Panc1 (cell line): ENCODE measurements around the gene TGM5. TPM values are rescaled to one million over a fixed set of nuclear protein-coding genes. Genes with fewer than 3 reads are reported as not detected.

ENCODE experiments used
- ATAC-seq: fragments of 200-7000 bp; cut with Tn5 transposase; 2 replicates; pipeline ENCODE4 v1.9.1; 2020; ENCODE audit warnings: mild to moderate bottlenecking, moderate library complexity
- BruUV-seq: library from RNA; stranded (reverse); fragments of 400-500 nt; replicated peaks from 2 replicates; lab custom pipeline; 2021; lab: Mats Ljungman, UMichigan
- CTCF ChIA-PET: fragments of 300-600 bp; sonication (Branson Sonifier 250); formaldehyde crosslinking; loops from one replicate; lab custom pipeline; 2022; ENCODE audit warnings: antibody characterized with exemption; lab: Charles Lee
- POLR2A ChIA-PET: fragments of 300-600 bp; sonication (Branson Sonifier 250); formaldehyde crosslinking; loops from one replicate; lab custom pipeline; 2022; ENCODE audit warnings: antibody characterized with exemption; lab: Charles Lee
- DNase-seq: peaks from one replicate; pipeline ENCODE4 v3.0.0-alpha.2; 2010; ENCODE audit warnings: low read depth, low spot score
- H3K27ac ChIP-seq: 2 replicates; pipeline ENCODE4 v1.5.1; 2011; ENCODE audit warnings: mild to moderate bottlenecking, low read length, inconsistent platforms
- H3K27me3 ChIP-seq: fragments of 200-500 bp; sonication (Bioruptor generic); 2 replicates; pipeline ENCODE4 v1.6.0; 2014; ENCODE audit warnings: low read length, inconsistent platforms; ENCODE audit not compliant: control insufficient read depth, insufficient read depth
- H3K36me3 ChIP-seq: fragments of 200-500 bp; sonication (Bioruptor generic); 2 replicates; pipeline ENCODE4 v1.5.1; 2014; ENCODE audit warnings: inconsistent platforms, mild to moderate bottlenecking, low read length, moderate library complexity; ENCODE audit not compliant: control insufficient read depth, insufficient read depth
- H3K4me1 ChIP-seq: 2 replicates; pipeline ENCODE4 v1.5.1; 2011; ENCODE audit warnings: inconsistent platforms, mild to moderate bottlenecking, low read length, moderate library complexity; ENCODE audit not compliant: control insufficient read depth, insufficient read depth
- H3K4me3 ChIP-seq, 2 experiments: 2 replicates each; pipeline ENCODE4 v1.5.1; 2011 to 2012; ENCODE audit warnings: low read depth in 2 of 2, low read length in 2 of 2, mild to moderate bottlenecking in 2 of 2, inconsistent platforms in 1 of 2, moderate library complexity in 1 of 2
- H3K9me3 ChIP-seq: fragments of 200-500 bp; sonication (Bioruptor generic); 2 replicates; pipeline ENCODE4 v1.5.1; 2014; ENCODE audit warnings: low read depth, mild to moderate bottlenecking, inconsistent platforms, low read length, moderate library complexity; ENCODE audit not compliant: control insufficient read depth, insufficient read depth
- POLR2AphosphoS5 ChIP-seq: IDR thresholded peaks from 2 replicates; pipeline ENCODE4 v1.6.1; 2012; ENCODE audit warnings: mild to moderate bottlenecking, low read depth, low read length, moderate library complexity
- SIN3A ChIP-seq: IDR thresholded peaks from 2 replicates; pipeline ENCODE4 v1.6.1; 2012; ENCODE audit warnings: low read depth, mild to moderate bottlenecking, low read length, moderate library complexity, borderline replicate concordance; ENCODE audit not compliant: insufficient read depth
- TCF7L2 ChIP-seq: IDR thresholded peaks from 2 replicates; pipeline ENCODE4 v1.6.1; 2011; ENCODE audit warnings: mild to moderate bottlenecking, low read depth, low read length, inconsistent platforms
- in situ Hi-C: cut with HindIII; loops from 2 replicates; pipeline ENCODE4 v1.10.0; 2016; ENCODE audit warnings: low sequenced_read_pairs, low pct_unique_long_range_greater_than_20kb
- intact Hi-C: fragments of 100-400 bp; cut with micrococcal nuclease; formaldehyde crosslinking; loops from one replicate; pipeline ENCODE4 v1.10.0; 2022; ENCODE audit not compliant: unreplicated experiment
- total RNA-seq: library from RNA; stranded (reverse); gene quantifications from one replicate; pipeline ENCODE4 v1.2.1, GENCODE V29; 2021; ENCODE audit not compliant: unreplicated experiment
- TF ChIP-seq, protein P1 (sequence below): fragments of 450-650 bp; IDR thresholded peaks from 2 replicates; pipeline ENCODE4 v1.5.1; 2017; ENCODE audit warnings: mild to moderate bottlenecking
- TF ChIP-seq, protein P2 (sequence below), 2 experiments: IDR thresholded peaks; 2 replicates each; pipeline ENCODE4 v1.6.1; 2011 to 2012; ENCODE audit warnings: low read depth in 2 of 2, control low read depth in 1 of 2, low read length in 1 of 2, mild to moderate bottlenecking in 1 of 2, moderate library complexity in 1 of 2; ENCODE audit not compliant: insufficient read depth in 1 of 2

TGM5 gene
- total RNA-seq, 1 experiment from 2014 or later, result not detected

DNA sequence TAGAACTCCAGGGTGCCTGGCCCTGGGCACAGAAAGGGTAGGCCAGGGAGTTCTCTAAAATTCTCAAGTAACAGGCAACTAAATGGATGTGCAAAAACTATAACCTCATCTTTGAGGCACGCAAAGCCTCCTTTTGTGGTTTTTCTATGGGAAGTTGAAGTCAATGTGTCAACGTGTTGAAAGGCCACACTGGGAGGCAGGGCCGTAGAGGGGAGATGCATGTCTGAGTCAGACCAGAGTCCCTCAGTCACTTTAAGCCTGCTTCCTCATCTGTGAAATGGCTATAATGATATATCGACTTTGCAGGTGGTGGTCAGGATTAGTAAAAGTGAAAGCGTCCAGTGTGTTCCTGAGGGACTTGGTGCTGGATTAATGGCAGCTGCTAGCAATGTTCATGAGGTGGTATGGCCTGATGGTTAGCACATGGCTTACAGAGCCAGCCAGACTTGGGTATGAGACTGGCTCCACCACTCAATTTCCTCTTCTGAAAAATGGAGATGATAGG is 17.0 kb downstream of the TGM5 start:
- no peak for DNase-seq
- POLR2A ChIA-PET, result no interaction called here
- no peak for ATAC-seq

DNA sequence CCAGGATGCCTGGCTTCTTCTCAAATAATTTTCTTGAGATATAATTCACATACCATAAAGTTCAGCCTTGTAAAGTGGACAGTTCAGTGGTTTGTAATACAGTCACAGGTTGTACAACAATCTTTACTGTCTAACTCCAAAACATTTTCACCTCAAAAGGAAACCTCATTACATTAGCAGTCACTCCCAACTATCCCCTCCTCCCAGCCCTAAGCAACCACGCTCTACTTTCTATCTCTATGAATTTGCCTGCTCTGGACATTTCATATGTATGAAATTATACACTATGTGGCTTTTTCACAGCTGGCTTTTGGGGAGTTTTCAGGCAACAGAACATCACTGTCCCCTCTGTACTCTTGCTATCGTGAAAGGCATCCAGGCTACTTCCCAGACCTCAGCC is 17.5 kb downstream of the TGM5 start:
- intact Hi-C loops (no loop called here), in situ Hi-C loops (no loop called here)
- Histone ChIP-seq H3K4me3 (no peak overlapping the region), H3K27me3 (peaks cover 11% of the 10 kb centered on the region; the same call in 1 of the 2 replicates), H3K36me3 (no peaks in the 10 kb centered on the region), H3K9me3 (no peaks in the 10 kb centered on the region), H3K27ac (no peak overlapping the region), H3K4me1 (no peaks in the 10 kb centered on the region)
- CTCF ChIA-PET, result no interaction called here
- no peak for DNase-seq
- POLR2A ChIA-PET, result no interaction called here
- no peak for ATAC-seq
- TF ChIP-seq SIN3A, result no peak
- TF ChIP-seq TCF7L2, result no peak
- TF ChIP-seq POLR2AphosphoS5, result no peak
- TF ChIP-seq, protein P1, sequence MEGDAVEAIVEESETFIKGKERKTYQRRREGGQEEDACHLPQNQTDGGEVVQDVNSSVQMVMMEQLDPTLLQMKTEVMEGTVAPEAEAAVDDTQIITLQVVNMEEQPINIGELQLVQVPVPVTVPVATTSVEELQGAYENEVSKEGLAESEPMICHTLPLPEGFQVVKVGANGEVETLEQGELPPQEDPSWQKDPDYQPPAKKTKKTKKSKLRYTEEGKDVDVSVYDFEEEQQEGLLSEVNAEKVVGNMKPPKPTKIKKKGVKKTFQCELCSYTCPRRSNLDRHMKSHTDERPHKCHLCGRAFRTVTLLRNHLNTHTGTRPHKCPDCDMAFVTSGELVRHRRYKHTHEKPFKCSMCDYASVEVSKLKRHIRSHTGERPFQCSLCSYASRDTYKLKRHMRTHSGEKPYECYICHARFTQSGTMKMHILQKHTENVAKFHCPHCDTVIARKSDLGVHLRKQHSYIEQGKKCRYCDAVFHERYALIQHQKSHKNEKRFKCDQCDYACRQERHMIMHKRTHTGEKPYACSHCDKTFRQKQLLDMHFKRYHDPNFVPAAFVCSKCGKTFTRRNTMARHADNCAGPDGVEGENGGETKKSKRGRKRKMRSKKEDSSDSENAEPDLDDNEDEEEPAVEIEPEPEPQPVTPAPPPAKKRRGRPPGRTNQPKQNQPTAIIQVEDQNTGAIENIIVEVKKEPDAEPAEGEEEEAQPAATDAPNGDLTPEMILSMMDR, result no peak
- TF ChIP-seq, protein P2, sequence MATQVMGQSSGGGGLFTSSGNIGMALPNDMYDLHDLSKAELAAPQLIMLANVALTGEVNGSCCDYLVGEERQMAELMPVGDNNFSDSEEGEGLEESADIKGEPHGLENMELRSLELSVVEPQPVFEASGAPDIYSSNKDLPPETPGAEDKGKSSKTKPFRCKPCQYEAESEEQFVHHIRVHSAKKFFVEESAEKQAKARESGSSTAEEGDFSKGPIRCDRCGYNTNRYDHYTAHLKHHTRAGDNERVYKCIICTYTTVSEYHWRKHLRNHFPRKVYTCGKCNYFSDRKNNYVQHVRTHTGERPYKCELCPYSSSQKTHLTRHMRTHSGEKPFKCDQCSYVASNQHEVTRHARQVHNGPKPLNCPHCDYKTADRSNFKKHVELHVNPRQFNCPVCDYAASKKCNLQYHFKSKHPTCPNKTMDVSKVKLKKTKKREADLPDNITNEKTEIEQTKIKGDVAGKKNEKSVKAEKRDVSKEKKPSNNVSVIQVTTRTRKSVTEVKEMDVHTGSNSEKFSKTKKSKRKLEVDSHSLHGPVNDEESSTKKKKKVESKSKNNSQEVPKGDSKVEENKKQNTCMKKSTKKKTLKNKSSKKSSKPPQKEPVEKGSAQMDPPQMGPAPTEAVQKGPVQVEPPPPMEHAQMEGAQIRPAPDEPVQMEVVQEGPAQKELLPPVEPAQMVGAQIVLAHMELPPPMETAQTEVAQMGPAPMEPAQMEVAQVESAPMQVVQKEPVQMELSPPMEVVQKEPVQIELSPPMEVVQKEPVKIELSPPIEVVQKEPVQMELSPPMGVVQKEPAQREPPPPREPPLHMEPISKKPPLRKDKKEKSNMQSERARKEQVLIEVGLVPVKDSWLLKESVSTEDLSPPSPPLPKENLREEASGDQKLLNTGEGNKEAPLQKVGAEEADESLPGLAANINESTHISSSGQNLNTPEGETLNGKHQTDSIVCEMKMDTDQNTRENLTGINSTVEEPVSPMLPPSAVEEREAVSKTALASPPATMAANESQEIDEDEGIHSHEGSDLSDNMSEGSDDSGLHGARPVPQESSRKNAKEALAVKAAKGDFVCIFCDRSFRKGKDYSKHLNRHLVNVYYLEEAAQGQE (IDR thresholded peaks at IDR 0.05; ENCODE audit: insufficient read depth in 1 of 2, low read depth in 2 of 2, low read length in 1 of 2), result no peak
- BruUV-seq, result no TSS peak

More for the DNA sequence above, 17.0 kb downstream of the TGM5 start:
- CTCF ChIA-PET, result no interaction called here
- Histone ChIP-seq H3K27me3 (peaks cover 9% of the 10 kb centered on the region; the same call in 1 of the 2 replicates), H3K27ac (no peak overlapping the region), H3K9me3 (no peaks in the 10 kb centered on the region), H3K36me3 (no peaks in the 10 kb centered on the region), H3K4me3 (no peak overlapping the region), H3K4me1 (no peaks in the 10 kb centered on the region)
- in situ Hi-C loops (no loop called here), intact Hi-C loops (no loop called here)
- BruUV-seq, result no TSS peak
- TF ChIP-seq SIN3A (no peak), POLR2AphosphoS5 (no peak), TCF7L2 (no peak)
- TF ChIP-seq, protein P2 (IDR thresholded peaks at IDR 0.05; ENCODE audit: insufficient read depth in 1 of 2, low read depth in 2 of 2, low read length in 1 of 2), result no peak
